ENCODE results near the gene KCNK7.

DNA sequence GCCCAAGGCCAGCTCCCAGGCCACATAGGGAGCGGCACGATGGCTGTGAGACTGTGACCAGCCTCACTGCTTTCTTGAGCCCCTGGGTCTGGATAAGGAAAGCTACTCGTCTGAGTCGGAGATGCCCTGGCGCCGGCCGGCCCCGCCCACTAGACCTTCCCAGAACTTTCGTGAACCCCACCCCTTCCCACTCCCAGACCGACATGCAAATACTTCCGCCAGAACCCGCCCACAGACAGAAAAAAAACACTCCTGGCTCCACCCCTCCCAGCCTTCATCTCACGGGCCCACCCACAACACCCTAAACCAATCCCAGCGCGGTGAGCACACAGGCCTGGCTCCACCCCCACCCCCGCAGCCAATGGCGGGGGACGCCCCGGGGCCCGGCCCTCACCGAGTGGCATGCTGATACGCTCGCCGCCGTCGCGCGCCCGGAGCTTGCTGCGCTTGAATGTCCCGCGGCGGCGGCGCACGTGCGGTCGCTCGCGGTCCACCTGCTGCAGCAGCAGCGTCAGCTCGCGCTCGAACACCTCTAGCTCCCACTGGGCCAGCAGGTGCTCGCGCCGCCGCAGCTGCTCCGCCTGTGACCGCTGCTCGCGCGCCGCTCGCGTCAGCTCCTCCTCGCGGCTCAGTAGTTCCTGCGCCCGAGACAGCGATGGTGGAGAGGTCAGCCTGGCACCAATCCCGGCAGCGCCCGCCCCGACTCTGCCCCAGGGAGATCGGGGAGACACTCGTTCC, 11.4 kb upstream of the KCNK7 start:
- TF ChIP-seq CTCF (IDR thresholded peaks at IDR 0.05; ENCODE audit: low read depth, low read length) (no peak), MYC (IDR thresholded peaks at IDR 0.05; ENCODE audit: low read depth, low read length) (no peak)

Data from NB4 (cell line).